Hepatocyte (in vitro differentiated cells): Measurements from ENCODE around the gene DNMT3A.

Experiments
- CTCF ChIP-seq: fragments of 200-600 bp; sonication (generic); IDR thresholded peaks from 2 replicates; pipeline ENCODE4 v1.5.1; 2016; ENCODE audit warnings: antibody characterized with exemption, mild to moderate bottlenecking; ENCODE audit not compliant: poor library complexity
- EZH2phosphoT487 ChIP-seq: fragments of 200-600 bp; sonication (generic); IDR thresholded peaks from one replicate; pipeline ENCODE4 v1.6.1; 2018; ENCODE audit warnings: antibody characterized with exemption, mild to moderate bottlenecking, low read depth, moderate library complexity; ENCODE audit not compliant: unreplicated experiment, severe bottlenecking

- no peak for TF ChIP-seq CTCF
- TF ChIP-seq EZH2phosphoT487 = no peak
Observed at GRCh38 chr2:25375371-25375988, 33.8 kb upstream of the DNMT3A start.
